GM19455 (cell line): ENCODE data around the gene PTPRF.

ENCODE experiments used
- ATAC-seq: cut with Tn5 transposase; IDR thresholded peaks from one replicate; pipeline ENCODE4 v1.9.1; 2021; ENCODE audit not compliant: unreplicated experiment

PTPRF gene

DNA sequence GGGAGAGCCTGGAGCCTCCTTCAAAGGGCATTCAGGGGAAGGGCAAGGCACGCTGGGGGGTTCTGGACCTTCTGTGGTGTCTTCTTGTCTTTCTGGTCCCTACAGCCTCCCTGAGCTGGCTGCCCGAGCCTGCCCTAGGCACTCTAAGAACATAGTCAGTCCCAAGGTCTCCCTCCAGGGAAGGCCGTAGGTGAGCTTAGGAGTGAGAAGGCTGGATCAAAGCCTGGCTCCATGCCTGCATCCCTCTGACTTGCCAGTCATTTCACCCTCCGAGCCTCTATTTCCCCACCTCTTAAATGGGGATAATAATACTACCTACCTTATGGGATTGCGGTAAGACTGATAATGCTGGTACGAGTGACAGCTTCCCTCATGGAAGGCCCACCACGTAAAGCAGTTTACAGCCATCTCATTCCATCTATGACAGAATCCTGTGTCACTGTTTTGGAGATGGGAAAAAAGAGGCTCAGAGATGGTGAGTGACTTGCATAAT, 20.8 kb downstream of the PTPRF start:
- no peak for ATAC-seq

DNA sequence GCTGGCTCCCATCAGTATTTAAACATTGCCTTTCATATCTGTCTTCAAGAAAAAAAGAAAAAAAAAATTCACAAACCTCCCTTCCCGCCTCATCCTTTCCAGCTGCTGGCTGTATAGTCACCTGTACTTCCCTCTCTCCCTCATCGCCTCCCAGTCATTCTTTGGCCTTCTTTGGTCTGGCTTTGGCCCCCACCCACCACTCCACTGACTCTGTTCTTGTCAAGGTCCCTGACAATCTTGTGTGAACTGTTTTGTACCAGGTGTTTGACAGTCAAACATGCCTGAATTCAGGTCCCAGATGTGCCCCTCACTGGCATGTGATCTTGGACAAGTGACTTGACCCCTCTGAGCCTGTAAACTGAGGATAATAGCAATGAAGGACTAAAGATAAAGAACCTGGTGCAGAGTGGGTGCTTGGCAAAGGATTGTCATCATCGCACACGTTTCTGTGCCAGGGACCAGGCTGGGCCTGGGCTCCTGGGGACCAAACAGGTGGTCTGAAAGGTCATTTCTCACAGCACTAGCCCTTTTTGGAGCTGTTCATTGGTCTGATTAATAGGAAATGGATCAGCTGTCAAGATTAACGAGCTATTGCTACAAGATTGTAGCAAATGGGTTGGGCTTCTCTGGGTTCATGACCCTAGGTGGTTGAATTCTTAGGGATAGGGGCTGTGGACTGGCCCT, 21.5 kb downstream of the PTPRF start:
- no peak for ATAC-seq

DNA sequence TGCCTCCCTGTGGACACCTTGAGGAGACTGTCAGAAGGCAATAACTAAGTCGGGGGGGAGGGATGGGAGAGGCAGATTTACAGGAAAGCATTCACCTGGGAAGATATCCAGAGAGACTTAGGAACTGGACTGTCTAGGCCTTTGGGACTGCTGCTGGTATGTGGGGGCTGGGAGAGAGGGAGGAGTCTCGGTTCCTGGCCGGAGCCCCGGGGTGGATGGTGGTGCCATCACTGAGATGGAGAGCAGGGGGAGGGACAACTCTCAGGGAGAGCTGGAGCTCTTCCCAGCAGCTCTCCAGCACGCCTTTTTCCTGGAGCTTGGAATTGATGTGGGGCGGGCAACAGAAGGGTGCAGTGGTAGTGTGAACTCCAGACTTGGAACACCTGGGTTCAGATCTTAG, 22.1 kb downstream of the PTPRF start:
- no peak for ATAC-seq

DNA sequence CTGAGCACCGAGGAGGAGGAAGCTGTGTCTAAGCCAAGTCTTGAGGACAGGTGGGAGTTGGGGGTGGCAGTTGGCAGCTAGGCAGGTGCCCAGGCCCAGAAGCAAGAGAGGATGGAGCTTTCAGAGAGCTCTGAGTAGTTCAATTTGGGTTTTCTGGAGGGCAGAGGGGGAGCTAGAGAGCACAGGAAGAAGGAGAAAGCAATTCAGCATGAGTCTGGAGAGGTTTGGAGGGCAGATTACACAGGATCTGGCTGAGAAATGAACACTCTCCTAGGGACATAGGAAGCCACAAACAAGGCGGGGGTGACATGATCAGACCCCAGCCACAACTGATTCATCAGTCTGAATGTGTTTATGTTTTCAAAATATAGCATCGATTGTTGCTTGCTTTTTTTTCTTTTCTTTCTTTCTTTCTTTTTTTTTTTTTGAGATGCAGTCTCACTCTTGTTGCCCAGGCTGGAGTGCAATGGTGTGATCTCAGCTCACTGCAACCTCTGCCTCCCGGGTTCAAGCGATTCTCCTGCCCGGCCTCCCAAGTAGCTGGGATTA, 23.8 kb downstream of the PTPRF start:
- no peak for ATAC-seq

DNA sequence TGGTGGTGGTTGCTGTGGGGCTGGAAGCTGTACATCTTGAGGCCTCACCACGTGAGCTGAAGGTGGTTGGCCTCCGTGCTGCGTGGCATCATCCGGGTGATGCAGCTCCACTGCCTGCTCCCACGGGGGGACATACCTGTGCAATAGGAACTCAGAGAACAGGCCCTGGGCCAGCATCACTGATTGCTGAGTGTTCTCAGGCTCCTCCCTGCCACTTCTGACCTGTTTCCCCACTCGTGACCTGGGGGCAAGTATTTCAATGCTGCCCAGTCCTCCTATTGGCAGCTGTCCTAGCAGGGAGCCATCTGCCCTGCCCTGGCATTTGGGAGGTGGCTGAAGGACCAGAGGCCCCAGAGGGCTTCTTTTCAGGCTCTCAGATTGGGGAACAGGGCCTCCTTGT, 26.1 kb downstream of the PTPRF start:
- no peak for ATAC-seq

DNA sequence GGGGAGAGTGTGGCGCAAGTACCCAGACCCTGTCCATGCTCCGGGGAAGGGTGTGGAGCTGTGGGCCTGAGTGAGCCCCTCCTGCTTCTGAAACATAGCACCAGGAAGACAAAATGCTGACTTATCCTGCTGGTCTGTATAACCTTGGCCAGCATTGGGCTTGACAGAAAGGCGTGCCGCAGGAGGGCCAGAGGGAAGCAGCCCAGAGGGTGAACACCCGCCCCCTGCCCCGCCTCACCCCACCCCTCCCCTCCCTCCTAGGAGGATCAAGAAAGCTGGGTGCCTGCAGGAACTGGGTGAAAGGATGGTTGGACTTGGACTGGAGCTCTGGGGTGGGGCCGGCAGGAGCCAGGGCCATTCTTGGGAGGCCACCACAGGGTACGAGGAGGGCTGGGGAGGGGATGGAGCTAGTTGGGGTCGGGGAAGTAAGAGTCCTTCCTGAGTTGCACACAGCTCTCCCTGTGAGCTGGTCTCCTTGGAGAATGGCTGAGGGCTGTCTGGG, 27.1 kb downstream of the PTPRF start:
- no peak for ATAC-seq

DNA sequence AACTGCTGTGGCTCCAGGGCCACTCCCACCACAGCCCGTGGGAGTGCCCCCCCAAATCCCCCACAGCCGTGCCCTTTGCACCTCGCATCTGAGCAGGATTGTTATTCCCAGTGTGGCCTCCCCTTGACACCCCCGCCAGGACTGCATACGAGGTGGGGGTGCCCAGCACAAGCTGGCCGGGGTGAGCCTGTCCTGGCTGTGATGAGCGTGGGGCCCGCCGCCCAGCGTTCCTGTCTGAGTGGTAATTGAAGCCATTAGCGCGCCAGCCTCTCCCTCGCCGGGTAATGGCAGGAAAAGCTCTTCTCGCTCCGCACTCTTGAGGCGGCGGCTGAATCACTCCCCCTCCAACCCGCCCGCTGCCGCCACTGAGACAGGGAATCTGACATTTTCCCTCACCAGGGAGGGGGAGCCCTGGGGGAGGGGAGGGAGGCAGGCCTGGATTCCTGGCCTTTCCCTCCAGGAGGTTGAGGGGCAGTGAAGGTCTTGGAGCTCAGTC, 27.7 kb downstream of the PTPRF start:
- no peak for ATAC-seq

DNA sequence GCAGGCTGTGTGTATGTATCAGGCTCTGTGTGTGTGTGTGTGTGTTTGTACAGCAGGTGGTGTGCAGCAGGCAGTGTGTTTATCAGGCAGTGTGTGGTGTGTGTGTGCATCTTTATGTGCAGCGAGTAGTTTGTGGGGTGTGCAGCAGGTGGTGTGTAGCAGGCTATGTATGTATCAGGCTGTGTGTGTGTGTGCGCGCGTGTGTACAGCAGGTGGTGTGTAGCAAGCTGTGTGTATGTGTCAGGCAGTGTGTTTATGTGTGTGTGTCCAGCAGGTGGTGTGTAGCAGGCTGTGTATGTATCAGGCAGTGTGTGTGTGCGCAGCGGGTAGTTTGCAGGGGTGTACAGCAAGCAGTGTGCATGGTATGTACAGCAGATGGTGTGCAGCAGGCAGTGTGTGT, 29.0 kb downstream of the PTPRF start:
- ATAC-seq = no peak

DNA sequence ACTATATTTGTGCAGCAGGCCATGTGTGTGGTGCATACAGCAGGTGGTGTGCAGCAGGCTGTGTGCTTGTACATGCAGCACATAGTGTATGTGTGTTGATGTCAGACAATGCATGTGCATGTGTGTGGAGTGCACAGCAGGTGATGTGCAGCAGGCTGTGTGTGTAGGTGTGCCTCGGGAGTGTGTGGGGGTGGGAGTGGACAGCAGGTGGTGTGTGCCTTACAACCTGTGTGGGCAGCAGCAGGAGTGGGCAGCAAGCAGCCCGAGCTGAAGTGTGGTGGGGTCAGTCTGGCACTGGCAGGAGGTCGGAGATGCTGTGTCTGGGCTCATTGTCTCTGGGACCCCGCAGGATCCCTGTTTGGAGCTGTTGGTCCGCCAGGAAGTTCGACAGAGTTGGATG, 29.6 kb downstream of the PTPRF start:
- no peak for ATAC-seq

DNA sequence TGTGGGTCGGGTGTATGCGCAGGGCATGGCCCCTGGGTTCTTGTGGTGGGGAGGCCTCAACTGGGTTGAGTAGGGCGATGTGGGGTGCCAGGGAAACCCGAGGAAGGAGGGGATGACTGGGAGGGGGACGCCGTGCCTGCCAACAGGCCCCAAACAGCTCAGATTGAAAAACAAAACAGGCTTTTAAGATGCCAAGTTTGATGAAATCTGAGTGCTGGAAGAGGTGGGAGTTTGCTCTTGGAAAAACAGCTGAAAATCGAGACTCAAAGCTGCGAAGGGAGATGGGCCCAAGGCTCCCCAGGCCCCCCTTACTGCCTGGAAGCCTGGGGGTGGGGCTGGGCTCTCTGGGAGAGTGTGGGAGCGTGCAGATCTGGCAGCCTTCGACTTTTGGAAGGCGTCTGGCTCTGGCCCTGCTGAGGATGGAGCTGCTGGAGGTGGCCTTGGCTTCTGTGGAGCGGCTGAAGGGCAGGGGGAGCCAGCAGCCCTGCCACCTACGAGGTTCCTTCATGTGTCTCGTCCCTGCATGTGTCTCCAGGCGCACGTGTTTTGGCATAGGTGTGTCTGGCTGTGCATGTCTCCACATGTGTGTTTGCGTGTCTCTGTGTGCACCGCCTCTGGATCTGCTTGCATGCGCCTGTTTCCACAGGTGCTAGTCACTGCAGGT, 33.3 kb downstream of the PTPRF start:
- no peak for ATAC-seq

DNA sequence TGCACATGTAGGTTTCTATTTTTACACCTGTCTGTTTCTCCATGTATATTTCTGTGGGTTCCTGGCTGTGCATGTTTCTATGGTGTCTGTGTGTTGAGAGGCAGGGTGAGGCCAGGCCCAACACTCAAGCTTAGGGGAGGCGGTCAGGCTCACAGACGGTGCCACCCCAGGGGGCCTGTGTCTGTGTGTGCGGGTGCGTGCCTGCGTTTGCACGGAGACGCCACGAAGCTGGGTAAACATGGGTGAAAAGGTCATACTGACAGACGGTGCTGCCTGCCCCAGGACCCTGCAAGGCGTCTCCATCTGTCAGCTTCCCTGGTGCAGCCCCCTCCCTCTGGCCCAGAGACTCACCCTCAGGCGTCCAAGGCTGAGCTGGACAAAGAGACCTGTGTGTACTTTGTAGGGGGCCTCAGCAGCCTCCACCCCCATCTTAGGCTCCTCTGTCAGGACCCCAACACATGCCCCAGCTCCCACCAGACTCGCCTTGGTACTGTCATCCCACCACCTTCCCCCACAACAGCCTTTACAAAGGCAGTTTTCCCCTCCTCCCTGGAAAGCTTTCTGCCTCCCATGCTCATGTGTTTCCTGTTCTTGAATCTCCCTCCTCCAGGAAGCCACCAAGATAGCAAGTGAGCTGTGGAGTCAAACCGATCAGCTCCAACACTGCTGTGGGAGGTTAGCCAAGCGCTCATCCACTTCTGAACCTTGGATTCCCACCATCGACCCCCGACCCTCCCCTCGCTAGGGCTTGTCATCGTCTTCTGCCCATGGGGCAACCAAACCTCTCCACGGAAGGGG, 34.1 kb downstream of the PTPRF start:
- no peak for ATAC-seq

DNA sequence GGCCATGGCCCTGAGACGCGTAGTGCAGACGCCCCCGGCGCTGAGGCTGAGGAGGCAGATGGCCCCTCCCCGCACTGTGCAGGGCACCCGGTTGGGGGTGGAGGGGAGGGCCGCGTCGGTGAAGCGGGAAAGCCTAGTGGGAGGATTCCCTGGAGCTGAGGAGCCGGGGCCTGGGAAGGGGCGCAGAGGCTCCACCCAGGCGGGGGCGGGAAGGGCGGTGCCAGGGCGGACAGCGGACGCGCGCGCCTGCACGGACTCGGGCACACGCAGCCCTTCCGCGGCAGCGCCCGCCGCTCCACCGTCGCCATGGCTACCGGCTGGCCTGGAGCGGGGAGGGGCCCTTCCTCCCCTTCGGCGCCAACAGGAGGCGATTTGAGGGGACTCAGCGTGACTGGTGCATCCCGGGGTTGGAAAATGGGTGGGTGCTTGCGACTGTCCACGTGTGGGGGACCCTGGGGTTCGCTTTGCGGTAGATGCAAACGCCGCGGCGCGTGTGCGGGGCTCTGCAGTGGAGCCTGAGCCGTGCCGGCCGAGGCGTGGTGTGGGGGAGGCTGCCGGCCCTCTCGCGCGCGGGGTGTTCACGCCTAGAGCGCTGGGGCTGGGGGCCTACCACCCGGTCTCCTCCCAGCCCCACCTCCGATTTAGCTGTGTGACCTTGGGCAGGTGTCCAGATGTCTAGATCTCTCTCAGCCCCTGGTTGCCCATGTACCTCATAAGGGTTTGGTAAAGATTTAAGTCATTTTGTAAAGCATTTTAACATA, 35.1 kb downstream of the PTPRF start:
- no peak for ATAC-seq

DNA sequence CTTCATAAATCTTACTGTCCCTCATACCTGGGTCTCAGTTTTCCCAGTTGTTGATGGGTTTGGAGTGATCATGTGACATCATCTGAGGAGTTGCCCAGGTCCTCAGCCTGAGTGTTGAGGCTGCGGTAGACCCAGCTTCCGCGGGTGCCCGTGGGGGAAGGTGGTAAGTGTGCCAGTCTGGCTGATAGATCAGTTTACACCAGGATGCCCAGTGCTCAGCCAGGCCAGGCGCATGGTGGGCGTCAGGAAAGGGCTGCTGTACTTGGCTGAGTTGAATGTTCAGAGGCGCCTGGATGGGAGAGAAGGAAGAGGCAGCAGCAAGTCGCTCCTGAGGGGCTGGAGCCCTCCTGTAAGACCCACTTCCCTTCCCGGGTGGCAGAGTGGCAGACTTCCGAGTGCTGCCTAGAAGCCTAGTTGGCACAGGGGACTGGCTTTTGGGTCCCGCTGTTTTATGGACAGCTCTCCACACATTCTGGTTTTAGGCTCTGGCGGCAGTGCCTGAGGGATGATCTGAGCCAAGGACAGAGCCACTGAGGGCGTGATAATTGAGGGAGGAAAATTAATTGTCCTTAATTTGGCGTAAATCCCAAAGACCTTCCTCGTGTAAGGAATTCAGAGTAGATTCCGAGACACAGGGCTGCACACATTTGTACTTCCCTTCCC, 35.8 kb downstream of the PTPRF start:
- no peak for ATAC-seq

DNA sequence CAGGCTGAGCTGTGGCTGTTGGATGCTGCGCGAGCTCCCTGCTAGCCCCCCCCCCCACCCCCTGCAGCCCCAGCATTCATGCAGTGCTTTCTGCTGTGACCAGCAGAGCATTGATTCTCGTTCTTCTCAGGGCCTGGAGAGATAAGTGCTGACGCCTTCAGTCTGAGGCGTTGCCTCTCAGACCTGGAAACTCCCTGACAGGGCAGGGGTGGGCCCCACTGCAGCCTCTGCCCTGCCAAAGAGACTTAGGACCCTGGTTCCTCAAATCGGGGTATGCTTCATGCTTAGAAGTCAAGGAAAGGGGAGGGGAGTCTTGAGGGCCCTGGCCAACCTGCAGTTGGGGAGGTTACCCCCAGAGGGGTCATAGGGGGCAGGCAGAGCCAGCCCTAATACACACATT, 38.5 kb downstream of the PTPRF start:
- no peak for ATAC-seq

DNA sequence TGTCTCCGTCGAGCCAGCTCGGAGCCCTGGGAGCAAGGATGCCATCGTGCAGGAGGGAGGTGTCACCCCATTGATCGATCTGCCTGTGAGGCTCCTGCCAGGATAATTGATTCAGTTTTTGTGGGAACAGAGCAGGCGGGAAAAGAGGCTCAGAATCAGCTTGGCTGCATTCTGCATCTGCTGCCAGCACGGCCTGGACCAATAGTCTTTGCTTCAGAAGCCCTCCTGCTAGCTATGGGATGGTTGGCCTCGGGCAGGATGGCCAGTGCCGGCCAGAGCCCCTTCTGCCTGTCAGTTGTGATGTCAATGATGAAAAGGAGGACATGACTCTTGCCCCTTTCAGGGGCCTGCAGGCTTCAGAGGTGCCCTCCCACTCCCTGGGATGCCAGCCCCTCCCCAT, 39.6 kb downstream of the PTPRF start:
- no peak for ATAC-seq

DNA sequence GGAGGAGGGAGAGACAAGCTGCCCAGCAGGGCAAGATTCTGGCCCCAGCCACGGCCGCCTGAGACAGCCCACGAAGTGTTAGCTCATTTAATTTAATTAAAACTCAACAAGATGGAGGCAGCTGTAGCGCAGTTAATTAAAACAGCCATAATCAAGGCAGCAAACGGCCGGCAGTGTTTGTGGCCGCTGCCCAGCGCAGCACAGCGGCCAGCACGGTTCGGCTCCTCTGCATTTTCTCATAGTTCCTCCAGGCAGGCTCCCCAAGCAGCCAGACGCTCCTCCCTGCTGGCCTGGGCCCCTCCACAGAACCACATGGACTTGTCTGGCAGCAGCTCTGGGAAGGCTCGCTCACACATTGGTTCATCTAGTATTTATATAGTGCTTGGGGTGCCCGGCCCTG, 40.0 kb downstream of the PTPRF start:
- ATAC-seq = no peak

DNA sequence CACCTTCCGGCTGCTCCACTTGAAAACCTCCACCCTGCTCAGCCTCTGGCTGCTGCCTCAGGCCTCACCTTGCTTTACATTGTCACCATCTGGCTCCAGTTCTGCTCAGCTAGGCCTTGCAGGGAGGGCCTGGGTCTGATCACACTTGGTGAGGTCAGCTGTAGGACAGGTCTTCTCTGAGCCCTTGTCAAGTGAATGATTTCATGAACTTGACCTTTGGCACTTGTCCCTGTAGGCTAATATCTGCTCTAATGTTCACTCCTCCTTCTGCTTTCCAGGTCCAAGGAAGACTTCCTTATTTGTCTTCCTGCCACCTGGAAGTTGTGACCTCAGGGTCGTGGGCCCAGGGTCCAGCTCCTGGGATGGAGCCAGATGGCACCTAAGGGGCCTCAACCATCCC, 41.4 kb downstream of the PTPRF start:
- ATAC-seq = no peak

DNA sequence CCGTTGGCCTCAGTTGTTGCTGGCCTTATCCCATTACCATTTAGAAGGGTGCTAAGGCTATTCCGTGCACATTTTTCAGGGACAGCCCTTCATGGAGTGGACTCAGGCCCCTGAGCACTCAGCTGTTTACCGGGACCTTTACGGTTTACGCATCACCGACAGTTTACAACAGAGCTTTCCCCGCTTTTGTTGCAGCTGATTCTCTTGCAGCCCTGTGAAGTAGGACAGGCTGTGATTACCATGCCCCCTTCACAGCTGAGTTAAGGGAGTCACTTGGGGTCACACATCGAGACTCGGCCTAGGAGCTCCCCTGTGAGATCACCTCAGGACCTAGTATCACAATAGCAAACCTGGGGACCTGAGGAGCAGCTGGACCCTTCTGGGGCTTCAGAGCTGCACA, 41.9 kb downstream of the PTPRF start:
- ATAC-seq = no peak

DNA sequence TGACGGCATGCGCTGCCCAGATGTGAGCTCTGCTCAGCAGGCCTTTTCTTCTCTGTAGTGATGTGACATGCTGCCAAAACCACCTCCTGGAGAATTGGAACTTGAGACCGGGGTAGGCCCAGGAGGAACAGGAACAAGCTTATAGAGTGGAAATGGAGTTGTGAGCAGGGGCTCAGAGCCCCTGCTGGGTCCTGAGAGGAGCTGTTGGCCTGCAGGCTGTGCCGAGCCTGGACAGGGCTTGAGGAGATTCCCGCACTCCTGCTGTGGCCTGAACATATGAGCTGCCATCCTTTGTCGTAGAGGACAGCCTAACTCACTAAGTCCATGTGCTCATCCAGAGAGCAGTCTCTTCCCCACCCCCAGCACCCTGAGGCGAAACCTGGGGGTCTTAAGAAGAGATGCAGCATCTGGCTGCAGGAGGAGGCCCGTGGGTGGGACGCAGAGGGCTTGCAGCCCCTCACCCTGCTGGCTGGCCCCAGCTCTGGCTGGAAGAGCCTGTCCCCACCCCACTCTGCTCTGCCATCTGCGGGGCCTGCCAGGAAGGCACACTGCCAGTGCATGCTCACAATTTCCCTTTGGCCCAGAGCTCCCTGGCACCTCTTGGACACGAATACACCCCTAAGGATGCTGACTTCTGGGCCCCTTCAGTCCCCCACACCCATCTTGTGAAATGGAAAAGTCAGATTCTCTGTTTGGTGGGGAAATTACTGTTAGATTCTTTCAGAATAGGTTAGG, 42.5 kb downstream of the PTPRF start:
- ATAC-seq = no peak
